OCI-LY7 (cell line): ENCODE data around the gene NKAIN2. TPM values are rescaled to one million over a fixed set of nuclear protein-coding genes. Genes with fewer than 3 reads are reported as not detected.
"Not testable (repeated sequence)": the region's sequence is repeated elsewhere in the genome, so short reads cannot be mapped to it uniquely, and the experiment has no call there.

ENCODE experiments used
- BruUV-seq: library from RNA; stranded (reverse); fragments of 400-500 nt; replicated peaks from 2 replicates; lab custom pipeline; 2021; lab: Mats Ljungman, UMichigan
- CTCF ChIA-PET: fragments of 300-600 bp; sonication (Branson Sonifier 250); formaldehyde crosslinking; loops from one replicate; lab custom pipeline; 2022; ENCODE audit warnings: antibody characterized with exemption; ENCODE audit not compliant: unreplicated experiment; lab: Charles Lee
- POLR2A ChIA-PET: fragments of 300-600 bp; sonication (Branson Sonifier 250); formaldehyde crosslinking; loops from one replicate; lab custom pipeline; 2022; ENCODE audit warnings: antibody characterized with exemption; lab: Charles Lee
- DNase-seq: peaks from one replicate; pipeline ENCODE4 v3.0.0-alpha.2; 2015; ENCODE audit warnings: low spot score
- H2AFZ ChIP-seq: fragments of 200-600 bp; sonication (generic), shearing (Covaris generic); 2 replicates; pipeline ENCODE4 v1.6.1; 2014; ENCODE audit warnings: mild to moderate bottlenecking, antibody characterized with exemption, low read length, moderate library complexity
- H3K27ac ChIP-seq: fragments of 200-600 bp; sonication (generic); 2 replicates; pipeline ENCODE4 v1.5.1; 2014; ENCODE audit warnings: mixed run types, low read depth, mild to moderate bottlenecking, moderate library complexity, low read length, inconsistent platforms; ENCODE audit not compliant: poor library complexity, severe bottlenecking
- H3K36me3 ChIP-seq: fragments of 200-600 bp; sonication (generic); 2 replicates; pipeline ENCODE4 v1.6.1; 2014; ENCODE audit warnings: mild to moderate bottlenecking, antibody characterized with exemption, low read length, moderate library complexity, mixed read lengths; ENCODE audit not compliant: insufficient read depth
- H3K4me1 ChIP-seq: fragments of 200-600 bp; sonication (generic); 2 replicates; pipeline ENCODE4 v1.5.1; 2014; ENCODE audit warnings: mild to moderate bottlenecking, low read length; ENCODE audit not compliant: insufficient read depth, poor library complexity, severe bottlenecking
- H3K4me2 ChIP-seq: fragments of 200-600 bp; sonication (generic); 2 replicates; pipeline ENCODE4 v1.6.1; 2014; ENCODE audit warnings: mild to moderate bottlenecking, low read length
- H3K4me3 ChIP-seq: fragments of 200-600 bp; sonication (generic); 2 replicates; pipeline ENCODE4 v1.5.1; 2014; ENCODE audit warnings: mild to moderate bottlenecking, low read depth, low read length; ENCODE audit not compliant: poor library complexity, severe bottlenecking
- H3K79me2 ChIP-seq: fragments of 200-600 bp; sonication (generic); 2 replicates; pipeline ENCODE4 v1.6.1; 2016; ENCODE audit warnings: low read depth, mild to moderate bottlenecking, low read length, moderate library complexity, mixed read lengths; ENCODE audit not compliant: insufficient read depth
- H3K9me2 ChIP-seq: fragments of 200-600 bp; sonication (generic); 2 replicates; pipeline ENCODE4 v1.6.1; 2016; ENCODE audit warnings: mild to moderate bottlenecking, low read length, mixed read lengths; ENCODE audit not compliant: insufficient read depth
- H3K9me3 ChIP-seq: fragments of 200-600 bp; sonication (generic); 2 replicates; pipeline ENCODE4 v1.6.1; 2014; ENCODE audit warnings: mild to moderate bottlenecking, mixed run types, low read length, mixed read lengths
- H4K20me1 ChIP-seq: fragments of 200-600 bp; sonication (generic); 2 replicates; pipeline ENCODE4 v1.6.1; 2014; ENCODE audit warnings: mild to moderate bottlenecking, antibody characterized with exemption, low read length, moderate library complexity, mixed read lengths; ENCODE audit not compliant: insufficient read depth
- CTCF ChIP-seq: fragments of 200-600 bp; sonication (generic); conservative IDR thresholded peaks from 2 replicates; pipeline ENCODE4 v1.5.1; 2014; ENCODE audit warnings: mild to moderate bottlenecking, antibody characterized with exemption, low read length, moderate library complexity, mixed read lengths
- EZH2phosphoT487 ChIP-seq: fragments of 200-600 bp; sonication (generic); IDR thresholded peaks from 2 replicates; pipeline ENCODE4 v1.6.1; 2018; ENCODE audit warnings: low read depth, borderline replicate concordance, mild to moderate bottlenecking, mixed run types, antibody characterized with exemption, low read length, moderate library complexity, mixed read lengths
- intact Hi-C: fragments of 100-400 bp; cut with micrococcal nuclease; formaldehyde crosslinking; loops from one replicate; pipeline ENCODE4 v1.10.0; 2022; ENCODE audit not compliant: unreplicated experiment
- total RNA-seq, 2 experiments: library from RNA; depleted of rRNA in 1 of 2; stranded (reverse); fragments of >200 nt in 1 of 2; shearing (Covaris generic) in 1 of 2; gene quantifications; 2 replicates each; pipeline ENCODE4 v1.2.3, GENCODE V29; 2014 to 2022

Gene NKAIN2
- total RNA-seq, 2 experiments from 2014 or later: not detected

- Histone ChIP-seq H3K9me2 (no peaks in the 10 kb centered on the region; the same call in 1 of the 2 replicates), H3K27ac (no peak overlapping the region), H3K9me3 (no peaks in the 10 kb centered on the region), H3K4me2 (no peak overlapping the region), H4K20me1 (no peaks in the 10 kb centered on the region), H3K4me3 (no peak overlapping the region), H3K79me2 (no peaks in the 10 kb centered on the region), H3K4me1 (no peaks in the 10 kb centered on the region), H2AFZ (no peak overlapping the region), H3K36me3 (no peaks in the 10 kb centered on the region)
- no TSS peak for BruUV-seq
- TF ChIP-seq CTCF (no peak), EZH2phosphoT487 (no peak)
- intact Hi-C loops: no loop called here
- ChIA-PET POLR2A (interaction anchor here (0.6 to 1.1 kb wide), 2 partner anchors 32 to 363 kb away, joined by 4 read pairs; no protein-coding TSS in a partner anchor), CTCF (no interaction called here)
- no peak for DNase-seq
Observed at GRCh38 chr6:124557873-124558272, 754.2 kb downstream of the NKAIN2 start.

GRCh38 chr6:124560078-124560477 lies 756.4 kb downstream of the NKAIN2 start:
- H3K4me3 ChIP-seq, H3K9me3 ChIP-seq, H3K4me1 ChIP-seq, CTCF ChIA-PET, H3K27ac ChIP-seq, H3K9me2 ChIP-seq, H3K79me2 ChIP-seq, H4K20me1 ChIP-seq, DNase-seq, H2AFZ ChIP-seq, H3K4me2 ChIP-seq, H3K36me3 ChIP-seq, POLR2A ChIA-PET, intact Hi-C loops, BruUV-seq: not testable (repeated sequence)

GRCh38 chr6:124560873-124561567 lies 757.4 kb downstream of the NKAIN2 start:
- TF ChIP-seq EZH2phosphoT487 (no peak), CTCF (no peak)
- Histone ChIP-seq H3K36me3 (no peaks in the 10 kb centered on the region), H3K79me2 (no peaks in the 10 kb centered on the region), H3K4me3 (no peak overlapping the region), H2AFZ (no peak overlapping the region), H3K9me3 (no peaks in the 10 kb centered on the region), H3K4me1 (no peaks in the 10 kb centered on the region), H3K27ac (no peak overlapping the region), H3K4me2 (no peak overlapping the region), H3K9me2 (no peaks in the 10 kb centered on the region; the same call in 1 of the 2 replicates), H4K20me1 (no peaks in the 10 kb centered on the region)
- intact Hi-C loops: no loop called here
- POLR2A ChIA-PET: interaction anchor here (1.9 kb wide), 1 partner anchor 9 kb away, joined by 4 read pairs; no protein-coding TSS in a partner anchor
- CTCF ChIA-PET: no interaction called here
- DNase-seq: no peak
- BruUV-seq: no TSS peak
